Measurements from ENCODE around the gene RXRA. TPM values are rescaled to one million over a fixed set of nuclear protein-coding genes. Genes with fewer than 3 reads are reported as not detected.

RXRA gene
- polyA plus RNA-seq, 1 experiment, result 12.0 TPM

- ChIA-PET POLR2A (interaction anchor here (0.5 kb wide), 1 partner anchor 60 kb away, joined by 5 read pairs; no protein-coding TSS in a partner anchor), CTCF (no interaction called here)
- no peak for DNase-seq (ENCODE audit: low read depth)
- no peak for TF ChIP-seq CTCF (IDR thresholded peaks at IDR 0.05; ENCODE audit: insufficient read depth, low read depth, low read length)
- H3K27me3 ChIP-seq (ENCODE audit: control insufficient read depth, insufficient read depth, low read length), result no peaks in the 10 kb centered on the region
- no peaks in the 10 kb centered on the region for H3K36me3 ChIP-seq (ENCODE audit: control insufficient read depth, insufficient read depth, low read length)
- no peak overlapping the region for H3K4me3 ChIP-seq (ENCODE audit: low read depth, low read length)
Observed at GRCh38 chr9:134384811-134385479, 58.7 kb downstream of the RXRA start.

GRCh38 chr9:134385915-134386314, 59.7 kb downstream of the RXRA start:
- no peak overlapping the region for H3K4me3 ChIP-seq (ENCODE audit: low read depth, low read length)
- POLR2A ChIA-PET, result no interaction called here
- H3K36me3 ChIP-seq (ENCODE audit: control insufficient read depth, insufficient read depth, low read length), result no peaks in the 10 kb centered on the region
- DNase-seq (ENCODE audit: low read depth), result no peak
- CTCF ChIA-PET, result no interaction called here
- no peaks in the 10 kb centered on the region for H3K27me3 ChIP-seq (ENCODE audit: control insufficient read depth, insufficient read depth, low read length)
- no peak for TF ChIP-seq CTCF (IDR thresholded peaks at IDR 0.05; ENCODE audit: insufficient read depth, low read depth, low read length)

- Histone ChIP-seq H3K36me3 (ENCODE audit: control insufficient read depth, insufficient read depth, low read length) (no peaks in the 10 kb centered on the region; the same call in 1 of the 2 replicates), H3K4me3 (ENCODE audit: low read depth, low read length) (no peak overlapping the region), H3K27me3 (ENCODE audit: control insufficient read depth, insufficient read depth, low read length) (no peaks in the 10 kb centered on the region)
- CTCF ChIA-PET, result interaction anchor here (1.2 kb wide), 1 partner anchor 13 kb away, joined by 3 read pairs; no protein-coding TSS in a partner anchor
- DNase-seq (ENCODE audit: low read depth), result no peak
- POLR2A ChIA-PET, result no interaction called here
- no peak for TF ChIP-seq CTCF (IDR thresholded peaks at IDR 0.05; ENCODE audit: insufficient read depth, low read depth, low read length)
Observed at GRCh38 chr9:134386951-134387831, 60.9 kb downstream of the RXRA start.

- no peak for DNase-seq (ENCODE audit: low read depth)
- Histone ChIP-seq H3K27me3 (ENCODE audit: control insufficient read depth, insufficient read depth, low read length) (no peaks in the 10 kb centered on the region), H3K4me3 (ENCODE audit: low read depth, low read length) (no peak overlapping the region), H3K36me3 (ENCODE audit: control insufficient read depth, insufficient read depth, low read length) (no peaks in the 10 kb centered on the region; the same call in 1 of the 2 replicates)
- TF ChIP-seq CTCF (IDR thresholded peaks at IDR 0.05; ENCODE audit: insufficient read depth, low read depth, low read length), result no peak
- CTCF ChIA-PET, result interaction anchor here (1.2 kb wide), 1 partner anchor 12 kb away, joined by 3 read pairs; no protein-coding TSS in a partner anchor
- POLR2A ChIA-PET, result no interaction called here
Observed at GRCh38 chr9:134388289-134388808, 62.1 kb downstream of the RXRA start.

- H3K36me3 ChIP-seq (ENCODE audit: control insufficient read depth, insufficient read depth, low read length), result peaks cover 1% of the 10 kb centered on the region
- no peak for TF ChIP-seq CTCF (IDR thresholded peaks at IDR 0.05; ENCODE audit: insufficient read depth, low read depth, low read length)
- H3K4me3 ChIP-seq (ENCODE audit: low read depth, low read length), result no peak overlapping the region
- CTCF ChIA-PET, result no interaction called here
- POLR2A ChIA-PET, result no interaction called here
- no peak for DNase-seq (ENCODE audit: low read depth)
- H3K27me3 ChIP-seq (ENCODE audit: control insufficient read depth, insufficient read depth, low read length), result no peaks in the 10 kb centered on the region
Observed at GRCh38 chr9:134388976-134389375, 62.7 kb downstream of the RXRA start.
